ENCODE data around the gene SLC35A4. TPM values are rescaled to one million over a fixed set of nuclear protein-coding genes. Genes with fewer than 3 reads are reported as not detected.

The SLC35A4 gene
- total RNA-seq, 1 donor from 2014 or later, result 96.5 TPM

GRCh38 chr5:140557136-140557805, 7.4 kb upstream of the SLC35A4 start, which contains the start of gene SRA1:
SRA1 (minus strand) TSS chr5:140557473; CDS start chr5:140557452, 21 bp downstream.
- intact Hi-C loops (cut with micrococcal nuclease), result loop anchor here (1.0 to 10.0 kb wide), 8 partner anchors 10 to 1262 kb away; partner anchors contain the start of genes ANKHD1, CYSTM1, EIF4EBP3 and IK

- intact Hi-C loops (cut with micrococcal nuclease), result loop anchor here (1.0 to 10.0 kb wide), 8 partner anchors 11 to 1263 kb away; partner anchors contain the start of genes ANKHD1, CYSTM1, EIF4EBP3 and IK
Measured at GRCh38 chr5:140557965-140558364, 6.7 kb upstream of the SLC35A4 start.

GRCh38 chr5:140558542-140558941, 6.1 kb upstream of the SLC35A4 start:
- intact Hi-C loops (cut with micrococcal nuclease), result loop anchor here (10.0 kb wide), 1 partner anchor 1264 kb away; the partner anchor contains the start of gene MATR3

- intact Hi-C loops (cut with micrococcal nuclease), result loop anchor here (5.0 to 10.0 kb wide), 4 partner anchors 765 to 1218 kb away; partner anchors contain the start of genes HDAC3, PAIP2, RELL2 and TAF7
Measured at GRCh38 chr5:140560227-140560626, 4.4 kb upstream of the SLC35A4 start.

- intact Hi-C loops (cut with micrococcal nuclease), result loop anchor here (5.0 to 10.0 kb wide), 4 partner anchors 763 to 1220 kb away; partner anchors contain the start of genes HDAC3, PAIP2, RELL2 and TAF7
Measured at GRCh38 chr5:140561753-140562523, 2.7 kb upstream of the SLC35A4 start.

- intact Hi-C loops (cut with micrococcal nuclease), result loop anchor here (5.0 to 10.0 kb wide), 4 partner anchors 761 to 1221 kb away; partner anchors contain the start of genes HDAC3, PAIP2, RELL2 and TAF7
Measured at GRCh38 chr5:140563596-140563995, 1.0 kb upstream of the SLC35A4 start.

GRCh38 chr5:140565024-140565779, 574 bp downstream of the SLC35A4 start:
- intact Hi-C loops (cut with micrococcal nuclease), result loop anchor here (10.0 kb wide), 2 partner anchors 760 to 1070 kb away; partner anchors contain the start of genes HDAC3, RELL2 and TAF7

GRCh38 chr5:140565780-140566095, 1.1 kb downstream of the SLC35A4 start:
- intact Hi-C loops (cut with micrococcal nuclease), result loop anchor here (10.0 kb wide), 2 partner anchors 759 to 1069 kb away; partner anchors contain the start of genes HDAC3, RELL2 and TAF7

GRCh38 chr5:140566665-140567064, 2.0 kb downstream of the SLC35A4 start:
- intact Hi-C loops (cut with micrococcal nuclease), result loop anchor here (10.0 kb wide), 2 partner anchors 758 to 1068 kb away; partner anchors contain the start of genes HDAC3, RELL2 and TAF7

- intact Hi-C loops (cut with micrococcal nuclease), result loop anchor here (10.0 kb wide), 2 partner anchors 758 to 1068 kb away; partner anchors contain the start of genes HDAC3, RELL2 and TAF7
Measured at GRCh38 chr5:140567136-140567818, 2.6 kb downstream of the SLC35A4 start.

- intact Hi-C loops (cut with micrococcal nuclease), result loop anchor here (10.0 kb wide), 2 partner anchors 757 to 1067 kb away; partner anchors contain the start of genes HDAC3, RELL2 and TAF7
Measured at GRCh38 chr5:140567871-140568270, 3.2 kb downstream of the SLC35A4 start.

GRCh38 chr5:140568443-140569063, 3.9 kb downstream of the SLC35A4 start:
- intact Hi-C loops (cut with micrococcal nuclease), result loop anchor here (1.0 to 10.0 kb wide), 6 partner anchors 21 to 1066 kb away; partner anchors contain the start of genes ANKHD1, EIF4EBP3, HDAC3 and RELL2

- intact Hi-C loops (cut with micrococcal nuclease), result loop anchor here (1.0 to 10.0 kb wide), 6 partner anchors 22 to 1066 kb away; partner anchors contain the start of genes ANKHD1, EIF4EBP3, HDAC3 and RELL2
Measured at GRCh38 chr5:140569197-140569596, 4.6 kb downstream of the SLC35A4 start.

GRCh38 chr5:140570058-140570457, 5.4 kb downstream of the SLC35A4 start:
- intact Hi-C loops (cut with micrococcal nuclease), result no loop called here

- intact Hi-C loops (cut with micrococcal nuclease), result no loop called here
Measured at GRCh38 chr5:140570488-140570887, 5.9 kb downstream of the SLC35A4 start.

GRCh38 chr5:140571105-140571504, 6.5 kb downstream of the SLC35A4 start:
- intact Hi-C loops (cut with micrococcal nuclease), result no loop called here

- intact Hi-C loops (cut with micrococcal nuclease), result no loop called here
Measured at GRCh38 chr5:140573683-140574082, 9.1 kb downstream of the SLC35A4 start.

GRCh38 chr5:140574165-140574564, 9.5 kb downstream of the SLC35A4 start:
- intact Hi-C loops (cut with micrococcal nuclease), result no loop called here

GRCh38 chr5:140575309-140575708, 10.7 kb downstream of the SLC35A4 start:
- intact Hi-C loops (cut with micrococcal nuclease), result no loop called here
